Activated B cell treated with CpG ODN at 0.5 μM for 24 hours (primary cell): ENCODE measurements around the gene IGSF8. TPM values are rescaled to one million over a fixed set of nuclear protein-coding genes. Genes with fewer than 3 reads are reported as not detected.

Experiments used
- ATAC-seq: fragments of 200-7000 bp; cut with Tn5 transposase; one replicate; pipeline ENCODE4 v1.10.0; 2021; ENCODE audit warnings: low read depth, mild to moderate bottlenecking, moderate library complexity
- CTCF ChIA-PET: fragments of 350-600 bp; sonication (Branson Sonifier 250); formaldehyde crosslinking; loops from one replicate; lab custom pipeline; 2021; ENCODE audit warnings: antibody characterized with exemption; lab: Charles Lee
- POLR2A ChIA-PET: fragments of 350-600 bp; sonication (Branson Sonifier 250); formaldehyde crosslinking; loops from one replicate; lab custom pipeline; 2021; ENCODE audit warnings: antibody characterized with exemption; lab: Charles Lee
- DNase-seq: peaks from one replicate; pipeline ENCODE4 v3.0.0; 2022
- H3K27ac Mint-ChIP-seq: one replicate; pipeline ENCODE4 v1.8.0; 2020; ENCODE audit warnings: mixed read lengths
- H3K27me3 Mint-ChIP-seq: one replicate; pipeline ENCODE4 v1.8.0; 2021; ENCODE audit warnings: mixed read lengths
- H3K36me3 Mint-ChIP-seq: one replicate; pipeline ENCODE4 v1.8.0; 2021; ENCODE audit warnings: low read depth, mixed read lengths
- H3K4me1 Mint-ChIP-seq: one replicate; pipeline ENCODE4 v1.8.0; 2021; ENCODE audit warnings: mixed read lengths
- H3K4me3 Mint-ChIP-seq: one replicate; pipeline ENCODE4 v1.8.0; 2020; ENCODE audit warnings: mild to moderate bottlenecking, mixed read lengths
- H3K9me3 Mint-ChIP-seq: one replicate; pipeline ENCODE4 v1.8.0; 2020; ENCODE audit warnings: mixed read lengths
- CTCF ChIP-seq: fragments of 200-600 bp; IDR thresholded peaks from one replicate; pipeline ENCODE4 v1.8.0; 2022; ENCODE audit warnings: antibody characterized with exemption, mild to moderate bottlenecking
- intact Hi-C: fragments of 100-400 bp; cut with micrococcal nuclease; formaldehyde crosslinking; loops from one replicate; pipeline ENCODE4 v1.15.1; 2024
- total RNA-seq: library from RNA; stranded (reverse); gene quantifications from 2 replicates; pipeline ENCODE4 v1.2.3, GENCODE V29; 2022

Gene IGSF8
- total RNA-seq, 1 donor from 2014 or later = 27.9 TPM

GRCh38 chr1:160091666-160092223 is 6.7 kb downstream of the IGSF8 start:
- Mint-ChIP-seq H3K9me3 (no peaks in the 10 kb centered on the region), H3K27ac (no peak overlapping the region), H3K4me1 (peaks cover 9% of the 10 kb centered on the region), H3K27me3 (no peaks in the 10 kb centered on the region), H3K36me3 (peaks cover 74% of the 10 kb centered on the region), H3K4me3 (no peak overlapping the region)
- DNase-seq = no peak
- ChIA-PET POLR2A (no interaction called here), CTCF (no interaction called here)
- intact Hi-C loops = loop anchor here (10.0 kb wide), 1 partner anchor 1303 kb away; no protein-coding TSS in a partner anchor
- no peak for ATAC-seq
- TF ChIP-seq CTCF = no peak

- DNase-seq (no peak), ATAC-seq (no peak)
- H3K9me3 Mint-ChIP-seq = no peaks in the 10 kb centered on the region
- TF ChIP-seq CTCF = no peak
- no peaks in the 10 kb centered on the region for H3K27me3 Mint-ChIP-seq
- intact Hi-C loops = loop anchor here (10.0 kb wide), 1 partner anchor 1304 kb away; no protein-coding TSS in a partner anchor
- POLR2A ChIA-PET = no interaction called here
- no peak overlapping the region for H3K4me3 Mint-ChIP-seq
- no peak overlapping the region for H3K27ac Mint-ChIP-seq
- peaks cover under 1% of the 10 kb centered on the region for H3K4me1 Mint-ChIP-seq
- H3K36me3 Mint-ChIP-seq = peaks cover 81% of the 10 kb centered on the region
- CTCF ChIA-PET = no interaction called here
These were observed 7.7 kb downstream of the IGSF8 start for GRCh38 chr1:160090760-160091159.

- DNase-seq = no peak
- Mint-ChIP-seq H3K36me3 (peaks cover 85% of the 10 kb centered on the region), H3K4me3 (no peak overlapping the region), H3K27ac (no peak overlapping the region), H3K27me3 (no peaks in the 10 kb centered on the region), H3K9me3 (no peaks in the 10 kb centered on the region), H3K4me1 (peaks cover 6% of the 10 kb centered on the region)
- ChIA-PET POLR2A (interaction anchor here (0.8 kb wide), 1 partner anchor 1042 kb away, joined by 6 read pairs; no protein-coding TSS in a partner anchor), CTCF (no interaction called here)
- no peak for ATAC-seq
- TF ChIP-seq CTCF = no peak
- intact Hi-C loops = loop anchor here (10.0 kb wide), 1 partner anchor 1305 kb away; no protein-coding TSS in a partner anchor
These were observed 8.5 kb downstream of the IGSF8 start for GRCh38 chr1:160089883-160090282.

GRCh38 chr1:160087118-160087662 is 11.2 kb downstream of the IGSF8 start:
- intact Hi-C loops = no loop called here
- no peak for TF ChIP-seq CTCF
- H3K27me3 Mint-ChIP-seq = peaks cover 5% of the 10 kb centered on the region
- no peaks in the 10 kb centered on the region for H3K9me3 Mint-ChIP-seq
- ATAC-seq (no peak), DNase-seq (no peak)
- H3K4me1 Mint-ChIP-seq = peaks cover 14% of the 10 kb centered on the region
- ChIA-PET CTCF (interaction anchor here (1.0 to 7.6 kb wide), 6 partner anchors 10 to 289 kb away, joined by 4 to 81 read pairs (median 22); partner anchors contain the start of gene IGSF8), POLR2A (interaction anchor here (0.9 to 2.7 kb wide), 3 partner anchors 9 to 162 kb away, joined by 4 to 11 read pairs (median 4); partner anchors contain the start of genes IGSF8 and TAGLN2)
- H3K4me3 Mint-ChIP-seq = no peak overlapping the region
- peaks cover 61% of the 10 kb centered on the region for H3K36me3 Mint-ChIP-seq
- H3K27ac Mint-ChIP-seq = no peak overlapping the region

GRCh38 chr1:160086456-160086892 is 11.9 kb downstream of the IGSF8 start:
- ChIA-PET CTCF (interaction anchor here (0.9 to 7.6 kb wide), 8 partner anchors 11 to 290 kb away, joined by 3 to 81 read pairs (median 14); partner anchors contain the start of gene IGSF8), POLR2A (interaction anchor here (1.4 to 2.7 kb wide), 2 partner anchors 10 to 12 kb away, joined by 4 to 11 read pairs; partner anchors contain the start of gene IGSF8)
- Mint-ChIP-seq H3K27me3 (peaks cover 12% of the 10 kb centered on the region), H3K27ac (no peak overlapping the region), H3K36me3 (peaks cover 53% of the 10 kb centered on the region), H3K9me3 (no peaks in the 10 kb centered on the region), H3K4me1 (peaks cover 14% of the 10 kb centered on the region), H3K4me3 (no peak overlapping the region)
- no peak for ATAC-seq
- intact Hi-C loops = no loop called here
- no peak for DNase-seq
- TF ChIP-seq CTCF = no peak
